ENCODE data around the gene AKAP12.
A peak's percentile ranks its signal among the peaks of the same experiment; 100 is the strongest.
"Not testable (repeated sequence)": the region's sequence is repeated elsewhere in the genome, so short reads cannot be mapped to it uniquely, and the experiment has no call there.

Gene AKAP12

DNA sequence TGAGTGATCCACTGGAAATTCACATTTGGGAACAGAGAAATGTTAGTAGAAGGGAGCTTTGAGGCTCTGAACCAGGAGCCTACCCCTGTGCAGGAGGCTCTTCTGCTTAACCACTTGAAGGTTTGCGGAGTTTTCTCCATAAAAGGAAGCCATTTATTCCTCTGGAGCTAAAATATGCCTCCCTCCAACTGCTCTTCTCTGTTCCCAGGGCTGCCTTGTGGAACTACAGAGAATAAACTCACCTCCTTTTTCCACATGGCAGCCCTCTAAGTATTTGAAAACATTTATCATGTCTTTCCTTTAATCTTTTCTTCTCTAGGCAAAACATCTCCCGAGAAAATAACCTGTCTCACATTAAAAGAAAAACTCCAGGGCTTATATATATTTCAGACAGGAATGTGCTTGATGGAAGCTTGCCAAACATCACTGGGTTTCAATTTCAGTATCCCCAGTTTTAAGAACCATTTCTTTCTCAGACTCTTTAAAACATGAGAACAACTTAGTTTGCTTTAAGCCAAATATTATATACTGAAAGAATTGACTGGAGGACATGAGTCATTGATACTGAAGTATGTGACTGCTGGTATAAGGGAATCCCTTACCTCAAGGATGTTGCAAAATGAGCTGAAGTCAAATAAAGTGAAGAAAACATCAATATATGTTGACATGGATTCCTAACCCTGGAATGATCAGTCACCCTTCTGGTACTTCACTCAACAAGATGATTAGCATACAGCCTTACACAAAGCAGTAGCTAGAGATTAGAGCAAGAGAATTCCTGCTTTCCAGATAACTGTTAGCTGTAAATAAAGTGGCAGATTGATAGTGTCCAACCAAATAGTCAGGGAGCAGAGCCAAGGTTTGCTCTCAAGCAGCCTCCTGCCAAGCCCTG lies 77.6 kb downstream of the AKAP12 start:
- DNase-seq: no peak

GRCh38 chr6:151317995-151318365 lies 78.2 kb downstream of the AKAP12 start:
- DNase-seq: no peak

DNA sequence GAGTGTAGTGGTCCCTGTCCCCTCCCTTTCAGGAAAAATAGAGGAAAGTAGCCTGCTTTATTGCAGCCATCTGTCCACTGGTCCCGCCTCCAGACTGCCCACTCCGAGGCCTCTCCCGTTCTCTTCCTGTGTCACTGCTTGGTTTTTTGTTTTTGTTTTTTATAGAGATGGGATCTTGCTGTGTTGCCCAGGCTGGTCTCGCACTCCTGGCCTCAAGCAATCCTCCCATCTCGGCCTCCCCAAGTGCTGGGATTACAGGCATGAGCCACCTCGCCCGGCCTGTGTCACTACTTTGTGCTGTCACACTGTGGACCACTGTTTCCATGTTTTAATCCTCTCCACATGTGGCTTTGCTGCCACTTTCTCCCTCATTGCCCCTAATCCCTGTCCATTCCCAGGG lies 80.4 kb downstream of the AKAP12 start:
- DNase-seq: no peak

DNA sequence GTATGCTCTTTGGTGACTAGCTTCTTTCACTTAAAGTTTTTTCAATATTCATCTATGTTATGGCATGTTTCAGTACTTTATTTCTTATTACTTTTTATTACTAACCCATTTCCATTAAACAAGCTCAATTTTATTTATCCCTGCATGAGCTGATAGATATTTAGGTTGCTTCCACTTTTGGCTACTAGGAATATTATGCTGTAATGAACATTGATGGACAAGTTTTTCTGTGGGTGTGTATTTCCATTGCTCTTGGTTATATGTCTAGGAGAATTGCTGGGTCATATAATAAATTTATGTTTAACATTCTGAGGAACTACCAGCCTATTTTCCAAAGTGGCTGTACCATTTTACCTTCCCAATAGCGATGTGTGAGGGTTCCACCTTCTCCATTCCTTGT lies 81.7 kb downstream of the AKAP12 start:
- DNase-seq: no peak

DNA sequence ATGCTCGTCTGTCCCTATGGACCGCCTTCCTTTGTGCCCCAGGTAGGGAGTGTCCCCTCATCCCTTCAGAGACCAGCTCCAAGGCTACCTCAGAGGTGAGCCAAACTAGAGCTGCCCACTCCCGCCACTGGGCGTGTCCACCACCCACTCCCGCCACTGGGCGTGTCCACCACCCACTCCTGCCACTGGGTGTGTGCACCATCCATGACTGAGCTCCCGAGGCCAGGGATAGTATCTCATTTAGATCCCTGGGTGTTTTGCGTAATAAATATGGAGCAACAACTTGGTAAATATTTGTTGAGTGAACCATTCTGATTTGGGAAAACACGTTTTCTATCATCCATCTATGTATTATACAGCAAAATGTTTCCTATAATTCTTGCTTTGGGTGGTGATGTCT lies 82.8 kb downstream of the AKAP12 start:
- DNase-seq: no peak

DNA sequence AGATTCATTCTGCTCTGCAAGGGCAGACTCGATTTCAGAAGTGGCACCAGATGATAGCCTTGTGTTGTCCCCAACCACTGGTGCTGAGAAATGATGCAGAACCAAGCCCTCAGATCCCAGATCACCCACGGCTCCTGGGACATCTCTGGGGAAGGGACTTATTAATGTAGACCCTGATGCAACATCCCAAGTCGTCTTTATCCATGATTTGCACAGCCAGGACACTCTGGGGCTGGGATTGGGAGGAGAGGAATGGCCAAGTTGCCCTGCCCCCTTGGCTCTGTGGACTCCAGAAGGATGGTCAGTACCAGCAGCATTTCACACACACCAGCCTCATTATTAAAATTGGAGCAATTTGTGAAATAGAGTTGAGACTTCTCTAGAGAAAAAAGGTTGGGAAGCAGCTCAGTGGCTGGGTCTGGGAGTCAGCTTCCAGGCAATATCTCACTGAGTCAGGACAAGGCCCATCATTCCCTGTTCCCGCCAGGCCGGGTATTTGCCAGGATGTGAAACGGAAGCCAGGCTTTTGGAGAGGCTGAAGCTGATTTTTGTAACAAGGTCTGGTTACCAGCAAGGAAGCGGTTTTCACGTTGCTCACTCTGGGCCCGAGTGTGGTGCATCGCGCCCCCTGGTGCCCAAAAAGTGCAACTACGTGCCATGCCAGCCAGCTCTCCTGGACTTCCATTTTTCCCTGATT lies 84.2 kb downstream of the AKAP12 start:
- peak; percentile 65 for DNase-seq

GRCh38 chr6:151324488-151324825 lies 84.7 kb downstream of the AKAP12 start:
- DNase-seq: no peak

GRCh38 chr6:151325075-151326050 lies 85.6 kb downstream of the AKAP12 start:
- DNase-seq: no peak

GRCh38 chr6:151326116-151326825 lies 86.5 kb downstream of the AKAP12 start:
- no peak for DNase-seq

GRCh38 chr6:151327101-151327500 lies 87.3 kb downstream of the AKAP12 start:
- DNase-seq: no peak

DNA sequence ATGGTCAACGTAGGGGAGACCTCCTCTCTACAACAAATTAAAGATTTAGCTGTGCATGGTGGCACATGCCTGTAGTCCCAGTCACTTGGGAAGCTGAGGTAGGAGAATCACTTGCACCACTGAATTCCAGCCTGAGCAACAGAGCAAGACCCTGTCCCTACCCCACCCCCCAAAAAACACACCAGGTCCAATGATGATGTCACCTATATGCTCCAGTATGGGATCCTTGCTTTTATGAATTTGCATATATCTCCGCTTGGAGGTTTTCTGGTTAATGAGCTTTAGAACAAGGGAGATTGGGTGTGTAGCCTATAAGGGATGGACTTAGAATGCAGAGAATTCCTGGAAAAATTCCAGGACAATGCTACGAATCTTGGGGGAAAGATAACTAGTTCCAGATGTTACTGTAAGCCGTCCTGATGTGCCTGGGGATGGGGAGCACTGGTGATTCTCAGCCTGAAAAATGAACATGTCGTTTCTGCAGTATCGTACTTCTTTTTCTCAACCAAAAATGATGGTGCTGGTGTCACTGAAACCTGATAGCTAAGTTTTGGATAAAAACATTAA lies 90.4 kb downstream of the AKAP12 start:
- DNase-seq: no peak

DNA sequence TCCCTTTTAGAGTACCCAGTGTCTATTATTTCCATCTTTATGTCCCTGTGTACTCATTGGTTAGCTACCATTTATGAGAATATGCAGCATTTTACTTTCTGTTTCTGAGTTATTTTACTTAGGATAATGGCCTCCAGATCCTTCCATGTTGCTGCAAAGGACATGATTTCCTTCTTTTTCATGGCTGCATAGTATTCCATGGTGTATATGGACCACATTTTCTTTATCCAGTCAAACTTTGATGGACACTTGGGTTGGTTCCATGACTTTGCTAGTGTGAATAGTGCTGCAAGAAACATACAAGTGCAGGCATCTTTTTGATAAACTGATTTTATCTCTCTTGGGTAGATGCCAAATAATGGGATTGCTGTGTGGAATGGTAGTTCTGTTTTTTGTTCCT lies 96.2 kb downstream of the AKAP12 start:
- no peak for DNase-seq

GRCh38 chr6:151338651-151339200 lies 99.0 kb downstream of the AKAP12 start:
- no peak for DNase-seq

DNA sequence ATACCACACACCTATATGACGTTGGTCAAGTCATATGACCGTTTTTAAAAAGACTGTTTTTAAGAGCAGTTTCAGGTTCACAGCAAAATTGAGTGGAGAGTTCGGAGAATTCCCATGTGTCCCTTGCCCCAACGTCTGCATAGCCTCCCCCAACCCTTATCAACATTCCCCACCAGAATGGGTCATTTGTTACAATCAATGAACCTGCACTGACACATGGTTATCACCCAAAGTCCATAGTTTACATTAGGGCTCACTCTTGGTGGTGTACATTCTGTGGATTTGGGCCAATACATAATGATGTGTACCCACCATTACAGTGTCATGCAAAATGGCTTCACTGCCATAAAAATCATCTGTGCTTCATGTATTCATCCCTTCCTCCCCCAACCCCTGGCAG lies 99.6 kb downstream of the AKAP12 start:
- DNase-seq: no peak

DNA sequence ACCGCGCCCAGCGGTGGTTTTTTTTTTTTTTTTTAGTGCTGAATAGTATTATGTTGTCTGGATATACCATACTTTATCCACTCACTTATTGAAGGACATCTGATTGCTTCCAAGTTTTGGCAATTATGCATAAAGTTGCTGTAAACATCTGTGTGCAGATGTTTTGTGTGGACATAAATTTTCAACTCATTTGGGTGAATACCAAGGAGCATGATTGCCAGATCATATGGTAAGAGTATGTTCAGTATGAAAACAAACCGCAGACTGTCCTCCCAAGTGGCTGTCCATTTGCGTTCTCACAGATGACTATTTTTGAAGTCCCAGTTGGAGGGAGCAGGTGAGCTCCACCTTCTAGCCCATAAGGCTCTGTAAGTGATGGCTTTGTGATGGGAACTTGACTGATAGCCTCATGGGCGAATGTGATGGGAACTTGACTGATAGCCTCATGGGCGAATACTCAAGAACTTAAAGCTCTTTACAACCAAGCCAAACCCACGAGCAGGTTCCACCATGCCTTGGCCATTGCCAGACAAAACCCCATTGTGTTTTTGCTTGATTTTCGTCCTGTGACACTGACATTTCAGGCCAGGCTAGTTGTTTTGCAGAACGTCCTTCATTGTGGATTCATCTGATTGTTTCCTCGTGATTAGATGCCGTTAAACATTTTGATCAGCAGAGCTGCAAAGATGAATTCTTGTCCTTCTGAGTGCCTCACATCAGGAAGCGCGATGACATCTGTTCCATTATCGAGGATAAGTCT lies 100.6 kb downstream of the AKAP12 start:
- no peak for DNase-seq

DNA sequence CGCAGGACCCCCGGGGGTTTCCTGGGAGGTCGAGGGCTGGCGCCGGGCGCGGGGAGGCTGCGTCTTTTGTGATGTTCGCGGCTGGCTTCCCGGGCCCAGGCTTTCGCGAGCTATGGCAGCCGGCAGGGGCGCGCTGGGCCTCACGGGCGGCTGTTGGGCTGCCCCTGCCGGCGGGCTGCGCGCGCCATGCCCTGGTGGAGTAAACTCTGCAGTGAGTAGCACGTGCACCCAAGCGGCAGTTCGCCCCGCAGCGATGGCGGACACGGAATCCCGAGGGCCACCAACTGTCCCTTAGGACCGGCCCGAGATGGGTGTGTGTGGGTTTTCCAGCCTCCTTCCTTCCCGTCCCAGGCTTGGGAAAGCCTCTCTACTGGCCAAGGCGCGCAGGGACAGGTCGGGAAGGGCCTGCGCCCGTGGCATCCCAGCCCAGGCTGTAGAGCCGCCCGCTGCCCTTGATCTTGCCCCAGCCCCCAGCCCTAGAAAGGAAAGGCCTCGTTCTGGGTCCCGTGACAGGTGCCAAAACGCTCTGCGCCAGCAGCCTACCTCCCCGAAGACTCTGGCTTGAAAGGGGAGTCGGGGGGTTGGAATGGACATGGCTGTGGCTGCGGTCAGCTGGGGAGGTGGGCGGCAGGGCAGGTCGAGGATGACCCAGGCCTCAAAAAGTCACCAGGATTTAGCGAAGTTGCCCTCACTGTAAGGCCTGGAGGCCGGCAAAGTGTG lies 101.9 kb downstream of the AKAP12 start:
- DNase-seq: no peak

GRCh38 chr6:151342750-151343149 lies 103.0 kb downstream of the AKAP12 start:
- not testable (repeated sequence) for DNase-seq

DNA sequence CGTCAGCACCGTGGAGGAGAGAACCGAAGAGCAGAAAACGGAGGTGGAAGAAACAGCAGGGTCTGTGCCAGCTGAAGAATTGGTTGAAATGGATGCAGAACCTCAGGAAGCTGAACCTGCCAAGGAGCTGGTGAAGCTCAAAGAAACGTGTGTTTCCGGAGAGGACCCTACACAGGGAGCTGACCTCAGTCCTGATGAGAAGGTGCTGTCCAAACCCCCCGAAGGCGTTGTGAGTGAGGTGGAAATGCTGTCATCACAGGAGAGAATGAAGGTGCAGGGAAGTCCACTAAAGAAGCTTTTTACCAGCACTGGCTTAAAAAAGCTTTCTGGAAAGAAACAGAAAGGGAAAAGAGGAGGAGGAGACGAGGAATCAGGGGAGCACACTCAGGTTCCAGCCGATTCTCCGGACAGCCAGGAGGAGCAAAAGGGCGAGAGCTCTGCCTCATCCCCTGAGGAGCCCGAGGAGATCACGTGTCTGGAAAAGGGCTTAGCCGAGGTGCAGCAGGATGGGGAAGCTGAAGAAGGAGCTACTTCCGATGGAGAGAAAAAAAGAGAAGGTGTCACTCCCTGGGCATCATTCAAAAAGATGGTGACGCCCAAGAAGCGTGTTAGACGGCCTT lies 110.0 kb downstream of the AKAP12 start:
- DNase-seq: no peak

- DNase-seq: no peak
These were observed 110.8 kb downstream of the AKAP12 start for GRCh38 chr6:151350442-151351145.
